Left ventricle myocardium inferior (tissue), 1 donor: ENCODE measurements around the gene TBC1D5. TPM values are rescaled to one million over a fixed set of nuclear protein-coding genes. Genes with fewer than 3 reads are reported as not detected.
A peak's percentile ranks its signal among the peaks of the same experiment; 100 is the strongest.
"Not testable (repeated sequence)": the region's sequence is repeated elsewhere in the genome, so short reads cannot be mapped to it uniquely, and the experiment has no call there.

Experiments used
- DNase-seq: peaks from one replicate; pipeline ENCODE4 v3.0.0-alpha.2; 2020
- H3K27ac ChIP-seq: fragments of 200-600 bp; replicated peaks from 2 replicates; pipeline ENCODE4 v1.8.0; 2021
- H3K27me3 ChIP-seq: fragments of 200-600 bp; 2 replicates; pipeline ENCODE4 v1.8.0; 2021; ENCODE audit warnings: low read depth
- H3K36me3 ChIP-seq: fragments of 200-600 bp; 2 replicates; pipeline ENCODE4 v1.8.0; 2021
- H3K4me1 ChIP-seq: fragments of 200-600 bp; 2 replicates; pipeline ENCODE4 v1.8.0; 2021
- H3K4me3 ChIP-seq: fragments of 200-600 bp; 2 replicates; pipeline ENCODE4 v1.8.0; 2021; ENCODE audit warnings: mild to moderate bottlenecking, moderate library complexity
- H3K9me3 ChIP-seq: fragments of 200-600 bp; replicated peaks from 2 replicates; pipeline ENCODE4 v1.8.0; 2021
- CTCF ChIP-seq: fragments of 200-600 bp; IDR thresholded peaks from 2 replicates; pipeline ENCODE4 v1.8.0; 2021; ENCODE audit warnings: antibody characterized with exemption, mild to moderate bottlenecking, borderline replicate concordance
- intact Hi-C: fragments of 100-400 bp; cut with micrococcal nuclease; formaldehyde crosslinking; loops from one replicate; pipeline ENCODE4 v1.11.0; 2022
- total RNA-seq: library from RNA; stranded (reverse); fragmentation: NEBNext Ultra II Directional; extraction: Animal tissue kit (Norgen Biotek cat#: 25700); gene quantifications from one replicate; pipeline ENCODE4 v1.2.1, GENCODE V29; 2021
- donor health status: DM: no; HTN: yes; CAD: no; lungs with severe emphysema.

The TBC1D5 gene
- total RNA-seq, 1 donor from 2014 or later, result 26.9 TPM

DNA sequence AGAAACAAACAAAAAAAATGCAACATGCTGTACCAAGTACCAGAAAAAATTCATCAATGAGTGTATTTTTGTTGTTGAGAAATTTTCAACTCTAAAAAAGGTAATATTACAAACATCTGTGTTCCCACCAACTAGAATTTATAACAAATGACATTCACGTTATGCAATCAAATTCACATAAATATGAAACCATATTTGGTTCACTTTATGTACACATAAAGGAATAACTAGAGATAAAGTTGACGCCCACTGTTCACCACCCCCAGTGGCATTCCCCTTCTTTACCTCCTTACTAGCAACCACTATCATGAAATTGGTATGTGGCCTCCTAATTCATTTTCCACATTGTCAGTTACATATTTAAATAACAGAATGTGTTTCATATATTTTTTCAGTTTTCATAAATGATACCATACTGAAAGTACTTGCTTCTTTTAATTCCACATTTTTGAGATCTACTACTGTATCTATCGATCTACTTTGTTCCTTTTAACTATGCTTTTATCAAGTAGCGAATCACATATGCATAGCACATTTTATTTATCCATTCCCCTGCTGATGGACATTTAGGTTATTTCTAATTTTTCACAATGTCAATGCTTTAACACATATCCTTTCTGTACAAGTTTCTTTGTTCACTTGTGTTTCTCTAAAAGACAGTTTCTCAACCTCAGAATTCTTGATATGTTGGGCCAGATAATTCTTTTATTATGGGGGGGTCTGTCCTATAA is 34.5 kb downstream of the TBC1D5 start:
- Histone ChIP-seq H3K36me3 (no peaks in the 10 kb centered on the region), H3K9me3 (no peaks in the 10 kb centered on the region), H3K4me1 (peaks cover 10% of the 10 kb centered on the region), H3K27me3 (no peaks in the 10 kb centered on the region), H3K4me3 (no peak overlapping the region), H3K27ac (no peak overlapping the region)
- intact Hi-C loops, result no loop called here
- no peak for TF ChIP-seq CTCF
- no peak for DNase-seq

GRCh38 chr3:17705991-17706390 is 36.4 kb downstream of the TBC1D5 start:
- H3K27me3 ChIP-seq, DNase-seq, H3K27ac ChIP-seq, H3K36me3 ChIP-seq, H3K4me3 ChIP-seq, H3K9me3 ChIP-seq, intact Hi-C loops: not testable (repeated sequence)
- H3K4me1 ChIP-seq, result peaks cover 10% of the 10 kb centered on the region

GRCh38 chr3:17699815-17700214 is 42.6 kb downstream of the TBC1D5 start:
- H3K4me1 ChIP-seq, H3K4me3 ChIP-seq, H3K27me3 ChIP-seq, H3K9me3 ChIP-seq, DNase-seq, intact Hi-C loops, H3K27ac ChIP-seq, H3K36me3 ChIP-seq: not testable (repeated sequence)

DNA sequence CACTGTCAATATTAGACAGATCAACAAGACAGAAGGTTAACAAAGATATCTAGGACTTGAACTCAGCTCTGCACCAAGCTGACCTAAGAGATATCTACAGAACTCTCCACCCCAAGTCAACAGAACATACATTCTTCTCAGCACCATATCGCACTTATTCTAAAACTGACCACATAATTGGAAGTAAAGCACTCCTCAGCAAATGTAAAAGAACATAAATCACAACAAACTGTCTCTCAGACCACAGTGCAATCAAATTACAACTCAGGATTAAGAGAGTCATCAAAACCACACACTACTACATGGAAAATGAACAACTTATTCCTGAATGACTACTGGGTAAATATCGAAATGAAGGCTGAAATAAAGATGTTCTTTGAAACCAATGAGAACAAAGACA is 46.8 kb downstream of the TBC1D5 start:
- H3K4me3 ChIP-seq, H3K27me3 ChIP-seq, H3K9me3 ChIP-seq, H3K4me1 ChIP-seq, intact Hi-C loops, DNase-seq, H3K36me3 ChIP-seq, H3K27ac ChIP-seq: not testable (repeated sequence)

- intact Hi-C loops, H3K4me3 ChIP-seq, H3K27ac ChIP-seq, H3K36me3 ChIP-seq, H3K9me3 ChIP-seq, H3K4me1 ChIP-seq, DNase-seq, H3K27me3 ChIP-seq: not testable (repeated sequence)
Observed at GRCh38 chr3:17693670-17693999, 48.8 kb downstream of the TBC1D5 start.

DNA sequence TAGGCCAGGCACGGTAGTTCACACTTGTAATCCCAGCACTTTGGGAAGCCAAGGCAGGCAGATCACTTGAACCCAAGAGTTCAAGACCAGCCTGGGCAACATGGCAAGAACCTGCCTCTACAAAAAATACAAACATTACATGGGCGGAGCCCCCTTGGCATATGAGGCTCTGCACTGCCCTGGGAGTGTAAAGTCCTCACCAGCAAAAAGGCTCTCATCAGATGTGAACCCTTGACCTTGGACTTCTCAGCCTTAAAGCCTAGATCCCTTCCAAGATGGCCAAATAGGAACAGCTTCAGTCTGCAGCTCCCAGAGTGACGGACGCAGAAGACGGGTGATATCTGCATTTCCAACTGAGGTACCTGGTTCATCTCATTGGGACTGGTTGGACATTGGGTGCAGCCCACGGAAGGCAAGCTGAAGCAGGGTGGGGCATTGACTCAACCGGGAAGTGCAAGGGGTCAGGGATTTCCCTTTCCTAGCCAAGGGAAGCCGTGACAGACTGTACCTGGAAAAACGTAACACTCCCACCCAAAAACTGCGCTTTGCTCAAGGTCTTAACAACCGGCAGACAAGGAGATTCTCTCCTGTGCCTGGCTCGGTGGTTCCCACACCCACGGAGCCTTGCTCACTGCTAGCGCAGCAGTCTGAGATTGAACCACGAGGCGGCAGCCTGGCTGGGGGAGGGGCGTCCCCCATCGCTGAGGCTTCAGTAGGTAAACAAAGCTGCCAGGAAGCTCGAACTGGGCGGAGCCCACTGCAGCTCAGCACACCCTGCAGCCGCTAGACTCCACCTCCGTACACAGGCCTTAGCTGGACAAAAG is 49.4 kb downstream of the TBC1D5 start:
- intact Hi-C loops, H3K4me3 ChIP-seq, DNase-seq, H3K9me3 ChIP-seq, H3K4me1 ChIP-seq, H3K36me3 ChIP-seq, H3K27ac ChIP-seq, H3K27me3 ChIP-seq: not testable (repeated sequence)

GRCh38 chr3:17687566-17687965 is 54.9 kb downstream of the TBC1D5 start:
- H3K4me3 ChIP-seq, result no peak overlapping the region
- no peak for DNase-seq
- peaks cover 12% of the 10 kb centered on the region for H3K4me1 ChIP-seq
- intact Hi-C loops, result no loop called here
- no peak for TF ChIP-seq CTCF
- no peak overlapping the region for H3K27ac ChIP-seq
- H3K36me3 ChIP-seq, result no peaks in the 10 kb centered on the region
- no peaks in the 10 kb centered on the region for H3K27me3 ChIP-seq
- no peaks in the 10 kb centered on the region for H3K9me3 ChIP-seq

GRCh38 chr3:17686613-17687012 is 55.8 kb downstream of the TBC1D5 start:
- H3K9me3 ChIP-seq, result no peaks in the 10 kb centered on the region
- no peaks in the 10 kb centered on the region for H3K36me3 ChIP-seq
- peaks cover 12% of the 10 kb centered on the region for H3K4me1 ChIP-seq
- peak; percentile 54 for TF ChIP-seq CTCF
- no peak overlapping the region for H3K4me3 ChIP-seq
- no peak for DNase-seq
- no peak overlapping the region for H3K27ac ChIP-seq
- intact Hi-C loops, result no loop called here
- no peaks in the 10 kb centered on the region for H3K27me3 ChIP-seq
